AG04449 (cell line): ENCODE data around the gene GABARAP.

Experiments used
- CTCF ChIA-PET: fragments of 350-600 bp; formaldehyde crosslinking; extraction: SDS; loops from one replicate; lab custom pipeline; 2021; ENCODE audit warnings: antibody characterized with exemption; lab: Yijun Ruan, JAX
- POLR2A ChIA-PET: fragments of 400-600, 350-600 bp; formaldehyde crosslinking; extraction: SDS; loops from one replicate; lab custom pipeline; 2020; ENCODE audit warnings: antibody characterized with exemption, inconsistent platforms; lab: Yijun Ruan, JAX
- DNase-seq: peaks from one replicate; pipeline ENCODE4 v3.0.0-alpha.2; 2010; ENCODE audit warnings: low read depth, low spot score
- H3K4me3 ChIP-seq: 2 replicates; pipeline ENCODE4 v1.5.1; 2011; ENCODE audit warnings: low read depth, mild to moderate bottlenecking, control low read depth, low read length
- CTCF ChIP-seq: IDR thresholded peaks from one replicate; pipeline ENCODE4 v1.5.1; 2011; ENCODE audit warnings: mild to moderate bottlenecking, moderate library complexity, low read length, control low read depth, inconsistent platforms; ENCODE audit not compliant: insufficient read depth; ENCODE audit errors: missing control alignments

GABARAP gene

GRCh38 chr17:7239091-7240027 lies 2.9 kb downstream of the GABARAP start, which contains the start of gene PHF23:
Gene PHF23, minus strand, starts transcription at chr17:7239457. Its CDS starts 178 bp downstream, at chr17:7239279.
- H3K4me3 ChIP-seq, result peak within 1 kb of the TSS; percentile 96
- ChIA-PET POLR2A (interaction anchor here (0.6 to 3.1 kb wide), 4 partner anchors 12 to 54 kb away, joined by 3 to 23 read pairs (median 5); partner anchors contain the start of genes ACADVL, CTDNEP1, DLG4 and ELP5), CTCF (interaction anchor here (0.7 to 1.2 kb wide), 4 partner anchors 40 to 489 kb away, joined by 3 to 5 read pairs (median 3); no protein-coding TSS in a partner anchor)
- peak; percentile 95 for DNase-seq
- TF ChIP-seq CTCF, result no peak

GRCh38 chr17:7238420-7239090 lies 3.7 kb downstream of the GABARAP start:
- CTCF ChIA-PET, result interaction anchor here (0.7 to 1.0 kb wide), 2 partner anchors 58 to 490 kb away, joined by 3 read pairs; no protein-coding TSS in a partner anchor
- no peak for DNase-seq
- POLR2A ChIA-PET, result interaction anchor here (0.6 to 3.1 kb wide), 3 partner anchors 16 to 203 kb away, joined by 3 to 23 read pairs (median 4); partner anchors contain the start of genes ACADVL, DLG4 and SLC16A13
- no peak for TF ChIP-seq CTCF
- H3K4me3 ChIP-seq, result peak overlapping the region; percentile 84

- ChIA-PET POLR2A (interaction anchor here (0.6 to 3.1 kb wide), 4 partner anchors 18 to 202 kb away, joined by 3 to 23 read pairs (median 3); partner anchors contain the start of genes ACADVL, DLG4 and SLC16A13), CTCF (interaction anchor here (1.0 kb wide), 1 partner anchor 59 kb away, joined by 3 read pairs; no protein-coding TSS in a partner anchor)
- no peak for DNase-seq
- H3K4me3 ChIP-seq, result peak overlapping the region; percentile 84
- no peak for TF ChIP-seq CTCF
Observed at GRCh38 chr17:7237761-7238419, 4.4 kb downstream of the GABARAP start.

DNA sequence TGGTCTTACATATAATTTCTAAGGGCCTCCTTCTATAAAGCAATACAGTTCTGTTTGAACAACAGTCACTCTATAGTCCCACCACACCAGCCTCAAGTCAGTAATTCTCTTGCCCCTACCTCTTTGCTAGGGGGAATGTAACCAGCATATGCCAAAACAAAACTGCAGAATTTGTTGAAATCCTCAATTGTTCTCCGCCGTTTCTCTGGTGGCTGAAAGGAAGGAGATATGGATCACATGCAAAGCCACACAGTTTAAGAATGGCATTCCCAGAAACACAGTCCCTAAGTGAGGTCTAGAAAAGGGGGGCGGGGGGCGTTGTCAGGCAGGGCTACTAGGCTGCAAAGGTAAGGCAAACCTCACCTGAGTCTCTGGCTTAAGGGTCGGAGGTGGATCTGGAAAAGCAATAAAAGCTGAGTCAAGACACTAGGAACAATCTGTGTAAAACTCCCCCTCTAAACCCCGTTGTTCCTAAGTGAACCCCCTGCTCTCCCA lies 4.9 kb downstream of the GABARAP start:
- no peak for TF ChIP-seq CTCF

DNA sequence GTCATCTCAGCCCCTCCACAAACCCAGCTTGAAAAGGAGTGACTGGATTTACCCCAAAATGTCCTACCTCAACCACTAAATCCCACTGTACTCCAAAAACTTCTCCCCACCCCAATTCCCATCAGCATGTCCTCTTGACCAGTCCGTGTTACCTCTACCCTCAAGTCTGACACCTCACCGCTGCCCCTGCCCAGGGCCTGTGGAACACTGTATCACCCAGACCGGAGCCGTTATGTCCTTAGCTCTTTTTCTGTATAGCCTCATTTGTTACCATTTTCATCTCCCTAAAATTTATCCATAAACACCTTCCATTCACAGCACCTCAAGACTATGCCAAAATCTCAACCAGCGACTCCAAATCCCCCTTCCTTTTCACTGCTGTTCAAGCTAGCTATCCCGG lies 5.4 kb downstream of the GABARAP start:
- peak overlapping the region; percentile 84; the same call in 1 of the 2 replicates for H3K4me3 ChIP-seq
- ChIA-PET CTCF (interaction anchor here (1.2 to 1.5 kb wide), 2 partner anchors 16 to 191 kb away, joined by 3 read pairs; no protein-coding TSS in a partner anchor), POLR2A (interaction anchor here (0.7 kb wide), 2 partner anchors 16 to 22 kb away, joined by 3 read pairs; no protein-coding TSS in a partner anchor)
- DNase-seq, result no peak
- no peak for TF ChIP-seq CTCF

More for the DNA sequence above, 4.9 kb downstream of the GABARAP start:
- CTCF ChIA-PET, result interaction anchor here (1.2 to 1.5 kb wide), 2 partner anchors 17 to 191 kb away, joined by 3 read pairs; no protein-coding TSS in a partner anchor
- H3K4me3 ChIP-seq, result peak overlapping the region; percentile 84
- POLR2A ChIA-PET, result interaction anchor here (0.6 to 3.1 kb wide), 3 partner anchors 17 to 124 kb away, joined by 3 to 23 read pairs (median 3); partner anchors contain the start of genes ACADVL and DLG4
- no peak for DNase-seq
